OCI-LY3 (cell line): ENCODE measurements around the gene KATNAL2.

Experiments used
- EZH2phosphoT487 ChIP-seq: fragments of 200-600 bp; shearing (Covaris generic); IDR thresholded peaks from 2 replicates; pipeline ENCODE4 v1.6.1; 2018; ENCODE audit warnings: antibody characterized with exemption, mixed run types, low read depth
- TF ChIP-seq, protein P1 (sequence below): fragments of 200-600, 300-600 bp; sonication (generic); IDR thresholded peaks from 2 replicates; pipeline ENCODE4 v1.5.1; 2014; ENCODE audit warnings: antibody characterized with exemption, low read length, low read depth

GRCh38 chr18:47108373-47108772 lies 191.0 kb downstream of the KATNAL2 start:
- TF ChIP-seq, protein P1, sequence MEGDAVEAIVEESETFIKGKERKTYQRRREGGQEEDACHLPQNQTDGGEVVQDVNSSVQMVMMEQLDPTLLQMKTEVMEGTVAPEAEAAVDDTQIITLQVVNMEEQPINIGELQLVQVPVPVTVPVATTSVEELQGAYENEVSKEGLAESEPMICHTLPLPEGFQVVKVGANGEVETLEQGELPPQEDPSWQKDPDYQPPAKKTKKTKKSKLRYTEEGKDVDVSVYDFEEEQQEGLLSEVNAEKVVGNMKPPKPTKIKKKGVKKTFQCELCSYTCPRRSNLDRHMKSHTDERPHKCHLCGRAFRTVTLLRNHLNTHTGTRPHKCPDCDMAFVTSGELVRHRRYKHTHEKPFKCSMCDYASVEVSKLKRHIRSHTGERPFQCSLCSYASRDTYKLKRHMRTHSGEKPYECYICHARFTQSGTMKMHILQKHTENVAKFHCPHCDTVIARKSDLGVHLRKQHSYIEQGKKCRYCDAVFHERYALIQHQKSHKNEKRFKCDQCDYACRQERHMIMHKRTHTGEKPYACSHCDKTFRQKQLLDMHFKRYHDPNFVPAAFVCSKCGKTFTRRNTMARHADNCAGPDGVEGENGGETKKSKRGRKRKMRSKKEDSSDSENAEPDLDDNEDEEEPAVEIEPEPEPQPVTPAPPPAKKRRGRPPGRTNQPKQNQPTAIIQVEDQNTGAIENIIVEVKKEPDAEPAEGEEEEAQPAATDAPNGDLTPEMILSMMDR: no peak
- no peak for TF ChIP-seq EZH2phosphoT487
